NCI-H1694 treated with DMSO at 0.1 percent for 48 hours (cell line): ENCODE data around the gene GPC5.
"Not testable (repeated sequence)": the region's sequence is repeated elsewhere in the genome, so short reads cannot be mapped to it uniquely, and the experiment has no call there.

Source experiments
- DNase-seq: peaks from one replicate; lab custom pipeline; 2025; lab: John Stamatoyannopoulos, UW

GPC5 gene

DNA sequence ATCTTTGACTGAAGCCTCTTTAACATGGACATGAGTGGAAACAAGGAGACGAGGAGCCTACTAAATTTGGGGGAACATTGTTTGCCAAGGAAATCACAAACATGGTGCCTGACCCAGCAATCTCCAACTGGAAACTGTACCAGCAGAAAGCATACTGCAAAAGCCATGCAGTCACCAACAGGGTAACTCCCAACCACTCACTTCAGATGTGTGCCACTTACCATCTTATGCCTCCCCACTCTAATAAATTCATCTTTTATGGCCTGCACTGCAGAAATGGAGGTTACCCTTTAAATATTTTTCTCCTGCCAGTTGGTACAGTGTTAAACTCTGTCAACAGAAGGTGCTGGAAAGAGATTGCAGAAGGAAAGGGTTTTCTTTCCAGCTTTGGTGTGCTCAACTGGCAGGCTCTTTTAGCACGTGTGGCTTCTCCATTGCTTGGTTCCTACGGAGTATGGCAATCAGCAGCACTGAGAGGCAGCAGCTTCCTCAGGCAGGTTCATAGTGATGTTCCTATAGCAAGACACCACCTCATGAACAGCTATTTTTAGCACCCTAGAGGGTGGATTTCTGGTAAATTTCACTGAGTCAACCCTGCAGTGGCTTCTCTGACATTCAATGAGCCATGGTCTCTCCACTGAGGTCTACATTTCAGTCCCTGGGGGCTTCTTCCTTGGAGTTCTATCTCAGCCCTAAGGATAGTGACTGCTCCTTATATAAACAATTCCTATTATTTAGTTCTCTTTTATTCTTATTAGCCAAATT lies 29.6 kb upstream of the GPC5 start:
- DNase-seq, result no peak

DNA sequence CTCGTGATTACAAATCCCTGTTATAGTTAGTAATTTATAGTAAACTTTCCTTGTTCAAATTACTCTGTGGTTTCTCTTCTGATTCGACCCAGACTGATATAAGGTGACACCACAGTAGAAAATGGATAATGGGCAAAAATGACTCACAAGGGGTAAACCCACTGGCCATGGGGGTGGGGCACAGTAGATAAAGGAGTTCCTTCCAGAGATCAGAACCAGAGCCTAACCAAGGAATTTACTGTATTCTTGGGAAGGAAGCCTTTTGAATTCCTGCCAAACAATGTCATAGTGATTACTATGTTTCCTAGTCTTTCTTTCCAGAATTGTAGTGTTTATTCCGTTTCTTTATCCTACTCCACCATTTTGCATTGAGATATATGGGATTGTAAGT lies 29.0 kb upstream of the GPC5 start:
- no peak for DNase-seq

DNA sequence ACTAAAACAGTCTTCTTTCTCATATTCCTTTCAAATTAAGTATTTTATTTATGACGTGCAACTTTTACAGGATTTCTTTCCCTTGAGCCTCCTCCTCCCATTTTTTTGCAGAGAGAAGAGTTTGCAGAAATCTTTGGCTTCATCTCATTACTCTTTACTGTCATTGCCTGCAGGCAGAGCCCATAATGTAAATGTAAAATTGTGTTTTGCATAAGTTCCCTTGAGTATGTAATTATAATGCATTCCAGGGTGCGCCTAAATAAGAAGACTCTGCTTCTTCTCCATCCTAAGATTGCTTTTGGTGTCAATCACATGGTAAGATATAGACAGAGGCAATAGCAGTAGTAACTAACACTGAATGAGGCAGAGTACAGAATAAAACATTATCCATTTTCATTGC lies 27.9 kb upstream of the GPC5 start:
- DNase-seq, result no peak

DNA sequence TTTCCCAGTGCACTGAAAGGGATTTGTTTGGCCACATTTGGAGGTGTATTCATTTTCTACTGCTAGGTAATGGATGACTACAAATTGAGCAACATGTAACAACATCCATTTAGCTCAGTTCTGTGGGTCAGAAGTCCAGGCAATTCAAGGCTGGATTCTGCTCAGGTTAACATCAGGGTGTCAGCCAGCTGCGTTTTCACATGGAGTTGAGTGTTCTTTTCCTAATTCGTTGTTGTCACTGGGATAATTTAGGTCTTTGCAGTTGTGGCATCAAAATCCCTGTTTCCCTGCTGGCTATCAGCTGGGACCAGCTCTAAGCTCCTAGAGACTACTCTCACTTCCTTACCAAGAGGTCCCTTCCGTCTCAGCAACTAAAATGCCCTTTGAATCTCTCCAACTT lies 25.5 kb upstream of the GPC5 start:
- DNase-seq, result no peak

- DNase-seq, result no peak
These were observed 23.2 kb upstream of the GPC5 start for GRCh38 chr13:91375116-91375729.

DNA sequence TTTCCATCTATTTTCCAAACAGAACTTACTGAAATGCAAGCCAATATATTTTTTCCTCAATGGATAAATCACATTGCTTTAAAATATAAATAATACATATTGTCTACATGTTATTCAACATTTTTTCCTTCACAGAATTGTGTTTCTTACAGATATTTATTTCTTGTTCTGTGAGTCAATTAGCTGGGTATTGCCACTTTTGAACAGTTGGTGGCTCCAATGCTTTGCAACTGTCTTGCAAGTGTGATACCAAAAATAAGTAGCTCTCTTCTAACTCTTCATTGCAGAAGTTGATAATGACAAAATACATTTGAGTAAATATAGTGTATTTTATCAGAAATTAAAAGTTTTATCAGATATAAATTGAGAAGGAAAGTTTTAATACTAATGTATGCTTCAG lies 17.1 kb upstream of the GPC5 start:
- DNase-seq, result no peak

DNA sequence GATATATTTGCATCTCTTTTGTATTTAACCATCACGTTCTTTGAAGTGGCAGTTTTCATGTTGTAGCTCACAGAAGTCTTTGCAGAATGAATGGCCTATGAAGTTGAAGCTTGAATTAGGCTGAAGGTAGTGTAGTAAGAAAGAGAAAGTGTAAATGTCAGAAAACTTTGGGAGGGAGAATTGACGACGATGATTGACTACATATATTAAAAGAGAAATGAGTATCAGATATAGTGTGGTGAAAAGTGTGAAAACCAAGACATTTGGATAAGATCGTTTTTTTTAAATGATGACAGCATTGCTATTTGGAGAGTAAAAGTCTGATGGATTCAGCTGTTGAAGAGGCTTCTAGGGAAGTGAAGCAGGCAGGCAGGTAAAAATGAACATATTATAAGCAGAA lies 14.6 kb upstream of the GPC5 start:
- no peak for DNase-seq

DNA sequence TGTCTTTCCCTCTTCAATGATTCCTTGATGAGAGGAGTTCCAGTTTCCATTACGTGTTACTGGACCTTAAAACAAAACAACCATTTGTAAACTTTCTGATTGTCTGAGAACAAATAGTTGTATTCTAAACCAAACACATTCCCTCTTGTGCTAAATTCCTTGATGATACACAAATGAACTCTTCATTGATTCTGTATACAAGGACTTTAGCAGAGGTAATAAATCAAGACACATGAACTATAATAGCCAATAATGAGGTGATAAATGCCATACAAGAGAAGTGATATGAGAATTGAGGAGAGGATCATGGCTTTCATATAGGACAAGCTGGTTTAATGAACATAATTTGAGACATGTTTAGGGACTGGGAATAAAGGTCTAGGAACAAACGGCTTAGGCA lies 13.5 kb upstream of the GPC5 start:
- no peak for DNase-seq

DNA sequence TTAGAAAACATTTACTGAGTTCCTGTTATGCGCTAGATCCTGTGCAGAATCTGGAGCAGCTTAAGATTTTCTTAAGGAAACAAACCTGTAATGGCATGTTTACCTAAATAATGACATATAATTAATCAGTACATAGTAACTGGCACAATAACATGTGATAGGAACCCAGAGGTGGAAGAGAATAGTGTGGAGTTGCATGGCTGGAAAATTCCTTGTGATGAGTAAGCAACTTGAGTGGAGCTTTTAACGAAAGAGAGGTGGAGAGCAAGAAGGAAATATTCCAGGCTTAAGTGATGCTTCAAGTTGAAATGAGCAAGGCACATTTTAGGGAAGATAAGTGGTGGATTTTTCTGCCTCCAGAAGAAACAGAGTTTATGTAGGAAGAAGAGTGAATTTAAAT lies 9.2 kb upstream of the GPC5 start:
- DNase-seq, result no peak

GRCh38 chr13:91397595-91397994 lies 826 bp upstream of the GPC5 start:
- DNase-seq, result no peak

GRCh38 chr13:91399189-91400062 lies 1.0 kb downstream of the GPC5 start:
- no peak for DNase-seq

DNA sequence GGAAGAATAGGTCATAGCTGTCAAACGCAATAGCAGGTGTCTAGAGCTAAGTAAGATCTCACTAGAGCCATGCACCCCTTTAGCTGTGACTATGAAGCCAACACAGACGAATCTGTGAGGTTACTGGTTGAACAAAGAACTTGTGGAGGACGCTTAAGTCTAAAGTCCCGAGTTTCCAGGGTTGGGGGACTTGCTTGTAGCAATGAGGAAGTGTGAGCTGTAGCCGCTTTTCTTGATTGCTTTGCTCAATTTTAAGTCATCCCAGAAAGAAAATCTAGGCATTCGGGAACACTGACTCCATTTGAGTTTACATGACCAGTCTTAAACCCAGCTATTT lies 1.6 kb downstream of the GPC5 start:
- DNase-seq, result no peak

- no peak for DNase-seq
These were observed 2.2 kb downstream of the GPC5 start for GRCh38 chr13:91400671-91401070.

GRCh38 chr13:91401920-91402319 lies 3.5 kb downstream of the GPC5 start:
- DNase-seq, result no peak

GRCh38 chr13:91405240-91405639 lies 6.8 kb downstream of the GPC5 start:
- DNase-seq, result no peak

DNA sequence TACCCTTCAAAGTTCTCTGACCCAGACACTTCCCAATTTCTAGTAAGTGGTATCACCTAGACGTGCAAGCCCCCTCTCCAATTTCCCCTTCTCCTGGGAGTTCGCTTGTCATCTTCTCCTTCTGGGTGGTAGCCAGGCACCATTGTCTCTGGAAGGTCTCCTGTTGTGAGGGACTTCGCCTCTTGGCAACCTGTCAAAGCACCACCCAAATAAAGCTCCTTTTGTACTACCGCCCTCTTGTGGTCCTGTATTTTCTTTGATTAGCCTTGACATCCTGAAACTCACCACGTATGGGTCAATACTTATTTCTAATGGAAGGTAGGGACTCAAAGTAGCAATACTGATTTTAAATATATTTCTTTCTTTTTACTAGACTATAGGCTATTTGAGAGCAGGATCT lies 8.2 kb downstream of the GPC5 start:
- DNase-seq, result peak; percentile 24

DNA sequence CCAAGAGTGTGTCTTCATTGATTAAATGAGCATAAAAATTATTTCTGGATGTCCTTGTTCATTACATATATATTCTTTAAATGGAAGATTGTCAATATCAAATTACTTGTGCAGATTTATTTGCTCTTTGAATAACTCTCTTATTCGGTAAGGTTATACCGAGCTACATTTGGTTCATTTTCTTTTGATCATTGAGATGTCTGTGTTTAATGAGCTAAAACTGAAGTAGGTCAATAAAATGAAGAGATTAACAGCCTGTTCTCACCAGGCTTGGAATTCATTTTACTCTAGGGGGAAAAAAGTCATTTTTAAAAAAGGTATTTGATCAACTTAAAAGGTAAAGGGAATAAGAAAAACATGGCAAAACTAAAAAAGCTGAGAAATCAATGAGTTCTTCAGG lies 10.6 kb downstream of the GPC5 start:
- no peak for DNase-seq

- DNase-seq, result not testable (repeated sequence)
These were observed 18.2 kb downstream of the GPC5 start for GRCh38 chr13:91416579-91416978.

DNA sequence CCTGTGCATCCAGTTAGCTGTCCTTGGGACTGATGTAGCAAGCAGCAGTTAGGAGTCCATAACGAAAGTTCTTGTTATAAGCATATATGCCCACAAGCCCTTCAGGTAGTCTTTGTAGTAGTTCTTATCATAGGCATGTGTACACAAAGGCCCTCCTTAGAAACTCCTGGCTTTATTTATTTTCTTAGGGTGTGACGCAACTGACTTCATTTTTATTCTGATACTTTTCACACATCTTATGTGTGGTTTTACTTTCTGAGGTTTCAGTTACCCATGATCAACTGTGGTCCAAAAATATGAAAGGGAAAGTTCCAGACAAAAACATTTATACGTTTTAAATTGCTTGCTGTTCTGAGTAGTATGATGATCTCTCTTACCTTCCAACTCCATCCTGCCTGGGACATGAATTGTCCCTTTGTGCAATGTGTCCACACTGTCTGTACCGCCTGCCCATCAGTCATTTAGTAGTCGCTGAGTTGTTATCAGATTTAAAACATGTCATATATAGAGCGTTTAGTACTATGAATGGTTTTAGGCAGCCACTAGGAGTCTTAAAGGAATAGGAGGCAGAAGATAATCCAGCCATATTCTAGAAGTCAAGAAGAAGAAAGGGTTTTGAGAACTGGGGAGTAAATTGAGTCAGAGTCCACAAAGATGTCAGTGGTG lies 19.4 kb downstream of the GPC5 start:
- no peak for DNase-seq

- DNase-seq, result no peak
These were observed 28.5 kb downstream of the GPC5 start for GRCh38 chr13:91426913-91427312.

GRCh38 chr13:91438674-91439073 lies 40.3 kb downstream of the GPC5 start:
- DNase-seq, result not testable (repeated sequence)

GRCh38 chr13:91450913-91451312 lies 52.5 kb downstream of the GPC5 start:
- DNase-seq, result no peak

DNA sequence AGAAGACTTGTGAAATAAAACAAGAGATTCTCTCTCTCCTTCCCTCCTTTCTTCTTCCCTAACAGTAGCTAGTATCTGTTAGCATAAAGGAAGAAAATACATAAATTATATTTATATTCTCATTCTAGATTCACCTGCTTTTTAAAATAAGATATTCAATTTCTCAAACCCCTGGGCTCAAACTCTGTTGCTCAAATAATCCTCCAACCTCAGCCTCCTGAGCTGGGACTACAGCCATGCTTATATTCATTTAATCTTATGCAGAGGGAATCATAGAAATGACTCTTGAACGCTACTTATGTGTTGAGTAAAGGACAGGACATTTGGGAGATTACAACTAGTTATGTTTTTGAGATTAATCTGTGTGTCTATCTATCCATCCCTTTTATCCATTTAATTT lies 56.2 kb downstream of the GPC5 start:
- DNase-seq, result no peak
